UCSD-AML1 (cell line): Measurements from ENCODE around the gene TRIM17.
"Not testable (repeated sequence)": the region's sequence is repeated elsewhere in the genome, so short reads cannot be mapped to it uniquely, and the experiment has no call there.

Experiments
- DNase-seq: peaks from one replicate; lab custom pipeline; 2025; ENCODE audit not compliant: unreplicated experiment; lab: John Stamatoyannopoulos, UW

The TRIM17 gene

DNA sequence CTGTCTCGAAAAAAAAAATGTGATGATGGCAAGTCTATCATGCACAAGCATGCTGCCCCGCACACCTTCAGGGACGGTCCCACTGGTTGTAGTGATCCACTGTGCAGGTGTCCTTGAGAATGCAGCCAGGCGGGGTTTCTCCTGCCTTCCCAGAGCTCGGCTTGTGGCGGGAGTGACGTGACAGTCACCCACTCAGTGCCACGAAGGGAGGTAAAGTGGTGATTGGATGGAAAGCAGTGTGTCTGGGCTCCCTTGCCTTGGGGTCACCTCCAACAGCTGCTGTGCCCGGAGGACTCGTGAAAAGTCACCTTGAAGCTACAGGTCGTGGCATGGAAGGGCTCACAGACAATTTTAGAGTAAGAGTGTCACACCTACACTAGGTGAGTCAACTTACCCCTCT is 33.5 kb upstream of the TRIM17 start:
- no peak for DNase-seq

DNA sequence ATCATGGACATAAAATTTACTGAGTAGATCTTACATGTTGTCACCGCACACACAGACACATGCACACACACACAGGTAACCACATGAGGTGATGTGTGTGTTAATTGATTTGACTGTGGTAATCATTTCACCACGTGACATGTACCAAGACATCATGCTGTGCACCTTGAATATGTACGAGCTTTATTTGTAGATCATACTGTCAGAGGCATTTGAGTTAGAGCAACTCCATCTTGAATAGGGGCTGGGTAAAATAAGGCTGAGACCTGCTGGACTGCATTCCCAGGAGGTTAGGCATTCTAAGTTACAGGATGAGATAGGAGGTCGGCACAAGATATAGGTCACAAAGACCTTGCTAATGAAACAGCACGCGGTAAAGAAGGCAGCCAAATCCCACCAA is 31.7 kb upstream of the TRIM17 start:
- DNase-seq, result no peak

DNA sequence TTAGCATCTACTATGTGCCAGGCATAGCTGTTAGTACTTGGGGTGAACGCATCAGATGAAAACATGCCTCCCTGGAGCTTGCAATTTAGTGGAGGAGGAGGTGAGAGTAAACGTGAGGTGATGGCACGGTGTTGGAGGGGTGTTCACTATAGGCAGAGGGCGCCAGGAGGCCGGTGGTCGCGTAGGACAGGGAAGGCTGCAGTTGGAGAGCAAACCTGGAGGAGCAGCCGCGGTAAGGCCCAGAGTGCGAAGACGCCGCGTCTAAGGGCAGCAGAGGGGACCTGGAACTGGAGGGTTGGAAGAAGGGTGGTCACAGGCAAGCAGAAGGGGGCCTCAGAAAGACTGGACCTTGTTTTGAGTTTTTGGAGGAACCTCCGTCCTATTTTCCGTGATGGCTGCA is 30.2 kb upstream of the TRIM17 start:
- DNase-seq, result no peak

DNA sequence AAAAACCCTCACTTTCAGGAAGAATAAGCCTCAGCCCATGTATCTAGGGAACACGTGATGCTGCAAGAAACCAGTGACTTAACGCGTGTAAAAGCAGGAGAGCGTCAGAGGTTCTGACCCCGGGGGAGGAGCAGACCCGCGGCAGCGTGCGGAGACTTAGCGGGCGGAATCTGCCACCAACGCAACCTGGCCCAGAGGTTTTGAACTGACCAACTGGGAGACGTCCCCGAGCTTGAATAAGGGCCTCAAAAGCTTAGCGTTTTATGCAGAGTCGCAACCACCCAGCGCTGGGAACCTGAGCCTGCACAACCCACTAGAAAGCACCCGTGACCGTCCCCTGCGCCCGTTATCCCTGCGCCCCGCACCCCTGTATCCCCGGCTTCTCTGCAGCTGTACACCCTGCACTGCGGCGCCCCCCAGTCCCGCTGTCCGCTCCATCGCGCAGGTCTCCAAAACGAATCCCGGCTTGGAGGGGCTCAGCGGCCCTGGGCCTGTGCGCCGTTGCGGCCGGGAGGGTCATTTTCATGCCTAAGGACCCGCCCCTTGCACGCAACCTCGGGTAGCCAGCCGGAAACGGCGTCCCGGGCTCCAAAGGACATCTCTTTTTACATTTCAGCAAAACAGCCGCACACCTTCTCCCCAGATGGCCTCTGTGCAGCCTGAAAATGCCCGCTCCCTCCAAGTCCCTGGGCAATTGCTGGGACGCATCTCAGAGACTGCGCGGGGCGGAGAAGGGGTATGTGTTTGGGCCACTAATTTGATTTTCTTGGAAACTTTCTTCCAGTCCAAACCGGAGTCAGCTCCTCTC is 29.4 kb upstream of the TRIM17 start:
- DNase-seq, result no peak

DNA sequence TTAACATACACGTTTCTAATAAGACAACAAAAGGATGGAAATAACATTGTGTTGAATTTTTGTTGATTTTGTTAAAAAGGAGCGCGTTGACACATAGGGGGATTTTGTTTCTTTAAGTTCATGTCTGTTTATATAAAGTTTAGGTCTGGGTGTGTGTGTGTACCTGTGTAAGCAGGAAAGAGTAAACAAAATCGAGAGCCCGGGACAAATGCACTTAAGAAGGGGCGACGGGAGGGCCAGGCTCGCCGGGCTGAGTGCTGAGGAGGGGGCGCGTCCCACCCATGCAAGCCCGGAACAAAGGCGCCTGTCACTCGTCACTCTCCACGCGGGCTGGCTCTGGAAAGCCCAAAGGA is 28.8 kb upstream of the TRIM17 start:
- no peak for DNase-seq

DNA sequence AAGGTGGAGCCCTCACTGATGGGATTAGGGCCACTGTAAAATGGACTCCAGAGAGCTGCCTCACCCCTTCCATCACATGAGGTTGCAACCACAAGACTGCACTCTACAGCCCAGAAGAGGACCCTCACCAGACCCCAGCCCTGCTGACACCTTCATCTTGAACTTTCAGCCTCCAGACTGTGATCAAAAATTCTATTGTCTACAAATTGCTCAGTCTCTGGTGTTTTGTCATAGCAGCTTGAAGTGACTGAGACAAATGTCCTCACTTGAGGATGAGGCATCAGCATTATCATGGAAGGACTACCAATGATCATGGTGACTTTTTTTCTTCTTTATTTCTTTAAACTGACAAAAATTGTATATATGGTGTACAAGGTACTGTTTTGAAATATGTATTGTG is 26.7 kb upstream of the TRIM17 start:
- DNase-seq, result no peak

DNA sequence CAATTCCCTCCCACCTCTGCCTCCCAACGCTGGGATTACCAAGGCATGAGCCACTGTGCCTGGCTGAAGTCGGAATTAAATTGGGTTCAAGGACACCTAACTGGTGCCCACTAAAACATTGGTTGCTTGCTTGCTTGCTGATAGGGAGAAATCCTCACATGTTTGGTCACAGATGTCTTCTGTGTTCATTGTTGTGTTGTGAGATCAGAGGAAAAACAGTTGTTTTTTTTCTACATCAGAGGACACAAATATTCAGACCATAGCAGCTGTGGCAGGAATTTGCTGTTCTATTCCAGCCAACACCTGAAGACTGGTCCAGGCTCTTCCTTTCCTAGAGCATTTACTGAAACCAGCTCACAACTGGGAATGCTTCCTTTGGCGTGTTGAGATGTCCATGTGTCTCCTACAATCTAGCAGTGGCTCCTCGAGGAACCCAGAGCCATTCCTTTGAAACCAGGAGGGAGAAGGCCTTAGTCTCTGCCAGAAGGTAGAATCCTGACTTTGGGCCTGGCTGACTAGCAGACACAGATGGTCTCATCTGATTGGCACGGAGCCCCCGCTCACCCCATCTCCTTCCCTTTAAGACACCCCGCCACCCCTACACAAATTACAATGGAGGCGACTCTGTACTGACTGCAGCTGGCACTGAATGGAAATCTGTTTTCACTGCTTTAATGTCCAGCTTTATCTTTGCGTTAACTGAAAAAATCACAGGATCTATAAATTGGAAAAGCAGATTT is 24.3 kb upstream of the TRIM17 start:
- DNase-seq, result no peak

DNA sequence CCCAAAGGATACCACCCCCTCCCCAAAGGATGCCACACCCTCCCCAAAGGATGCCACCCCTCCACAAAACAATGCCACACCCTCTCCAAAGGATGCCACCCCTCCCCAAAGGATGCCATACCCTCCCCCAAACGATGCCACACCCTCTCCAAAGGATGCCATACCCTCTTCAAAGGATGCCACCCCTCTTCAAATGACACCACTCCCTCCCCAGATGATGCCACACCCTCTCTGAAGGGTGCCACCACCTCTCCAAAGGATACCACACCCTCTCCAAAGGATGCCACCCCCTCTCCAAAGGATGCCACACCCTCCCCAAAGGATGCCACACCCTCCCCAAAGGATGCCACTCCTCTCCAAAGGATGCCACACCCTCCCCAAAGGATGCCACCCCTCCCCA is 21.6 kb upstream of the TRIM17 start:
- DNase-seq, result no peak

DNA sequence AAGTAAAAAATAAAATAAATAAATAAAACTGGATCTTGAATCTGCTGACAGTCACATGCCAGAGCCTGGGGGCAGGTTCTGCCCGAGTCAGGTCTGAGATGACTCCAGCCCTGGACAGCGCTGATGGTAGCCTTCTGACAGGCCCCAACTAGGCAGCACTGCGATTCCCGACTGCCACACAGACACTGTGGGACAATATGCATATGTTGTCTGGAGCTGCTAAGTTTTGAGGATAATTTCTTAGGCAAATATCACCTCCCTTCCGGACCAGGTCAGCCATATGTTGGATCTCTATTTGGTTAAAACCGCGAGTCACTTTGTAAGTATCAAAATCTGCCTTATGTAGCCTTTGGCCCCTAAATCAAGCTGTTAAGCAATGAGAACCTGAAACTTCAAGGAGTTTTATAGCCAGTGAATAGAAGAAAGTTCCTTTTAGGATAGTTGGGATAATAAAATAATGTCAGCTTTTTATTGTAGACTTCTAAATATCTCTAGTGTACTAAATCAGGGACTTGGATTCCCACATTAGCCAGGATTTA is 20.8 kb upstream of the TRIM17 start:
- DNase-seq, result no peak

DNA sequence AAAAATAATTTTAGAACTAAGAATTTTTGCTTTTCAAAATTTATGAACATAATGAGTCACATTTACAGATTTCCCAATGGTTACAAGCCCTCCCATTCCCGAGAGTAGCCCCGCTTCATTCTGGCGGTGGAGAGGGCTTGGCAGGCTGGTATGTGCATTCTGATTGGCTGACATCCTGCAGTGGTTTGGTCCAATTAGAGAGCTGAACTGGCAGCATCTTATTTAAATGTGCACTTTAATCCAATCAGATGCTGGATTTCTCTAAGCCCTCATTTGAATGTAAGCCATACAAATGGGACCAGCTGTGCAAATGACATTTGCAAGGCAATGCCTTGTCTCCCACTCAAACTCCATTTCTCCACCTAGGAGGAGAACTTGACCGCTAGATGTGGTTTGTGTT is 18.0 kb upstream of the TRIM17 start:
- no peak for DNase-seq

DNA sequence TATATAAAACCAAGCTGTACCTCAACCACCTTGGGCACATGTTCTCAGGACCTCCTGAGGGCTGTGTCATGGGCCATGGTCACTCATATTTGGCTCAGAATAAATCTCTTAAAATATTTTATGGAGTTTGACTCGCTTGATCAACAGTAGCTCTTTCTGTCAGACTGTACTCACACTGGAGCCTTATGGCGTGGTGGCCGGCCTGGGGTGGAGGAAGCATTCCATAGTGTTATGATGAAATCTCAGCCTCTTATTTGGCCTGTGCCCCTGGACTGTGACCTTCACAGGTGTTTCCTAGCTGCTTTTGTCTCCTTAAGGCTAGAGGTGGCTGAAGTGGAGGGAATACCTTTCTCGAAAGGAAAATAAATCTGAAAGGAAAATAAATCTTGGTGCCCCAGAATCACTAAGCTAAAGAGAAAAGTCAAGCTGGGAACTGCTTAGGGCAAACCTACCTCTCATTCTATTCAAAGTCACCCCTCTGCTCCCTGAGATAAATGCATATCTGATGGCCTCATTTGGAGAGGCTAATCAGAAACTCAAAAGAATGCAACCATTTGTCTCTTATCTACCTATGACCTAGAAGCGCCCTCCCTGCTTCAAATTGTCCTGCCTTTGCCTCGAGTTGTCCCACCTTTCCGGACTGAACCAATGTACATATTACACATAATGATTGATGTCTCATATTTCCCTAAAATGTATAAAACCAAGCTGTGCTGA is 16.8 kb upstream of the TRIM17 start:
- DNase-seq, result not testable (repeated sequence)

DNA sequence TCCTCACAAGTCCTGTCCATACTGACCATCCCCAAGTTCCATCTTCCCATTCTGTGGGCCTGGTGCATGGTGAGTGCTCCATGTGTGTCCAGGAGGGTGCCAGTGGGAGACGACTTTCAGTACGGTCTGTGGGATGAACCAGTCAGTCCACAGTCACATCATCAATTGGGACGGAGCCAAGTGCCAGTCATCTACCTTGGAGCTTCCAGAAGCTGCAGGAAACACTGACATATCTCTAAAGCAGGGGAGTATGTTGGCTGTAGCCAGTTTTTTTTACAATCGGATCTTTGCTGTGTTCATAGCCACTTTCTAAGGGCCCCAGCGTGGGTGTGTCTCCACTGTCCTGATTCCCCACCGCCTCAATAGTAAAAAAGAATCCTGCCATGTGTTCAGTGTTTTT is 13.6 kb upstream of the TRIM17 start:
- DNase-seq, result no peak

DNA sequence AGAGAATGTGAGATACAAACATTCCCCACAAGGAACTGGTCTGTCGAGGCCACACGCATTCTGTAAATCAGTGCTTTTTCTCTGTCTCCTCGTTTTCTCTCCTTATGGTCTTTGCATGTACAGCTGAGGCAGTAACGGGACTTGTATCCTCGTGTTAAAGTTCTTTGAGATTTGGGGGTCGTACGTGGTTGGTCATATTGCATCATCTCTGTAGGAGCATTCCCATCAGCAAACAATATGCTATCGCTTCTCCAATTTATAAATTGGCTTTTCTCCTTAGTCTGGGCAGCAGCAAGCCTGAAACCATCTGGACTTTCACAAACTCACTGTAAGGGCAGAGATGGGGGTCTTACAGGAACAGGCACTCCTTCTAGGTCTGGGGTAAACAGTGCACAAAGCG is 13.0 kb upstream of the TRIM17 start:
- DNase-seq, result no peak

DNA sequence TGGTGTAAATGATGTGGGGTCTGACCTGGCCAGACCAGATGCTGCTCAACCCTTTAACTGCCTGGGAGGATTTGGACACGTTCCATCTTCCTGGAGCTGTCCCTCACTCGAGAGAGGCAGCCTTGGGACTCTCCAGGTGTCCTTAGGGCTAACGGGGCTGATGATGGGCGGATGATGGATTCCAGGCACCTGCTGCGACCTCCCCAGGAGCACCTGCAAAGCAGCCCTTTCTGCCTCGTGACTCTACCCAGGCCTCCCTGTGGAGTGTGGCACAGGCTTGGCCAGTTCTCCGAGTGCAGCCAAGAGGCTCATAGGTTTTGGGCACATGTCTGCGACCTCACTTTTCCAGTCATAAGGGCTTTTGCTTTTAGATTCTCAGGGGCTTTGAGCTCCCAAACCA is 12.3 kb upstream of the TRIM17 start:
- no peak for DNase-seq

DNA sequence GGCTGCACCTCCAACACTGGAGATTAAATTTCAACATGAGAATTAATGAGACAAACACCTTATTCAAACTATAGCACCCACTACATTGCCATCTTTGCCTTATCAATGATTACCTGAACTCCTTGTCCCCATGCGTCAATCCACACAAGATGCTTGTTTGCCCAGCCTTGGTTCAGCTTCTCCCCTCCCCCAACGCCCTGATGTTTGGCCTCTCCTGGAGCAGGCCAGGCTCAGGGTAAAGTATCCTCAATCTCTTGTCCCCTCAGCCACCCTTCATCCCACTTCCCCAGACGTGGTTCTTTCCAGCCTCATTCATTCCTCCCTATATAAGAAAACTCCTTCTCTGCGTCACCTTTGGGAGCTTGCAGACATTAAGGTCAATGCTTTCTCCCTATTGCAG is 11.8 kb upstream of the TRIM17 start:
- DNase-seq, result no peak

DNA sequence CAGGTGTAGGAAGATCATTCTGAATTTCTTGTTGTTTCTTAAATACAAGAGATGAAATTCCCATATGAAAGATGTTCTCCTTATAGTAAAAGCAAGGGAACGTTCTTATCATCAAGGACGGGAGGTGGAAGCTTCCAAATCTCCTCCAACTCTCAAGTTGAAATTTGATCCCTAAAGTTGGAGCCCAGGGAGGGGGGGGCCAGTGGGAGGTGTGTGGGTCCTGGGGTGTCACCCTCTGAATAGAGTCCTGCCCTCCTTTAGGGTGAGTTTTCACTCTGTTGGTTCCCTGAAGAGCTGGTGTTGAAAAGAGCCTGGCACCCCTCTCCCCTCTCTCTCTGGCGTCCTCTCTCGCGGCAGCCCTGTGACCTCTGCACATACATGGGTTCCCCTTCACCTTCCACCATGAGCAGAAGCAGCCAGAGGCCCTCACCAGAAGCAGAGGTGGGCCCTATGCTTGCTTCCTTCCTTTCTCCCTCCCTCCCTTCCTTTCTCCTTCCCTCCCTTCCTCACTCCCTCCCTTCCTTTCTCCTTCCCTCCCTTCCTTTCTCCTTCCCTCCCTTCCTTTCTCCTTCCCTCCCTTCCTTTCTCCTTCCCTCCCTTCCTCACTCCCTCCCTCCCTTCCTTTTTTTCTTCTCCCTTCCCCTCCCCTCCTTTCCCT is 10.0 kb upstream of the TRIM17 start:
- DNase-seq, result no peak

DNA sequence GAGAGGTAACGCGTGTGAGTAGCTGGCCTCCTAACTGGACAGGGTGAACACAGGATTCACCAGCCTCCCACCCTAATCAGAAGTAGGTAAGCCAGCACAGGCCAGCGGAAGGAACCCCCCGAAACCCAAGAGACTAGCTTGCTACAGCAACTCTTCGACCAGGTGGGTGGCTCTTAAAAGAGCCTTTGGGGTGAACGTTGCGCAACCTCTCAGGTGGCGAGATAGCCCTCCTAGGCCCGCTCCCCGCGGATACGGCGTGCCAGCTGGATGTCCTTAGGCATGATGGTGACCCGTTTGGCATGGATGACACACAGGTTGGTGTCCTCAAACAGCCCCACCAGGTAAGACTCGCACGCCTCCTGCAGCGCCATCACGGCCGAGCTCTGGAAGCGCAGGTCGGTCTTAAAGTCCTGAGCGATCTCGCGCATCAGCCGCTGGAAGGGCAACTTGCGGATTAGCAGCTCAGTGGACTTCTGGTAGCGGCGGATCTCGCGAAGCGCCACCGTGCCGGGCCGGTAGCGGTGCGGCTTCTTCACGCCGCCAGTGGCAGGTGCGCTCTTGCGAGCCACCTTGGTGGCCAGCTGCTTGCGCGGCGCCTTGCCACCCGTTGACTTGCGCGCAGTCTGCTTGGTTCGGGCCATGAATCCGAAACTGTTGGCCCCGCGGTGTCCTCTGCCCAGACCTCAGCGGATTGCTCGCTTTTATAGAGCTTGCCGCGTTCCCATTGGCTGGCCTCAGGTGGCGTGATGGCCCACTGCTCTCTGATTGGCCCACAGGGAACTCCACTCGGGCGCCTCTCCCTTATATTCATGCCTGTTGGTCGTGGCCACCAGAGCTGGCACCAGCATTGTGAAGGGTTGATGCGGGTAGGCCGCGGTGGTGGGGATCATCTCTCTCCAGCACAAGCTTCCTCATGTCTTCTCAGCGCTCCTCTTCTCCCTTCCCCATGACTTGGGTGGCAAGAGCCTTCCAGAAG is 8.3 kb upstream of the TRIM17 start:
- DNase-seq, result no peak

DNA sequence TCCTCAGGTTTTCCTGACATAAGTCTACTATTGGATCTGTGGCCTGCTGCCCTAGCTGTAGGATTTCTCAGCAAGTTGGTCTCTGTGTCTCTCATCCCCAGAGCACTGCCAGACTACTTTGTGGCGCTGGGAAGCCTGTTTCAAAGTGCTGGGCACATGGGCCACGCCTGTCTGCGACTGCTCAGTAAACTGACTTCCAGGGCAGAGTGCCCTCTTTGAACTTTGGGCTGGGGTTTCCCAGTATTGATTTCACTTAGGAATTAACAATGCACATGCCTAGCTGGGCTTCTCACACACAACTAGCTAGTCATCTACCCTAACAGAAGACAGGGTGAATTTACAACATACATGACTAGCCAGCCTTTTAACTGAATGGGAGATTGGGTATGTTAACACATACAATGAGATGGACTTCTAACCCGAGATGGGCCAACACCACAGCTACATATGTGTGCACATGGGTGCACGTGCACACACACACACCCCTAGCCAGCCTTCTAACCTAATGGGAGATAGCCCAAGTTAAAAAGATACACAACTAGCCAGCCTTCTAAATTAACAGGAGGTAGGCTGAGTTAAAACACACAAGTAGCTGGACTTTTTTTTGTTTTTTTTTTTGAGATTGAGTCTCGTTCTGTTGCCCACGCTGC is 6.9 kb upstream of the TRIM17 start:
- no peak for DNase-seq

DNA sequence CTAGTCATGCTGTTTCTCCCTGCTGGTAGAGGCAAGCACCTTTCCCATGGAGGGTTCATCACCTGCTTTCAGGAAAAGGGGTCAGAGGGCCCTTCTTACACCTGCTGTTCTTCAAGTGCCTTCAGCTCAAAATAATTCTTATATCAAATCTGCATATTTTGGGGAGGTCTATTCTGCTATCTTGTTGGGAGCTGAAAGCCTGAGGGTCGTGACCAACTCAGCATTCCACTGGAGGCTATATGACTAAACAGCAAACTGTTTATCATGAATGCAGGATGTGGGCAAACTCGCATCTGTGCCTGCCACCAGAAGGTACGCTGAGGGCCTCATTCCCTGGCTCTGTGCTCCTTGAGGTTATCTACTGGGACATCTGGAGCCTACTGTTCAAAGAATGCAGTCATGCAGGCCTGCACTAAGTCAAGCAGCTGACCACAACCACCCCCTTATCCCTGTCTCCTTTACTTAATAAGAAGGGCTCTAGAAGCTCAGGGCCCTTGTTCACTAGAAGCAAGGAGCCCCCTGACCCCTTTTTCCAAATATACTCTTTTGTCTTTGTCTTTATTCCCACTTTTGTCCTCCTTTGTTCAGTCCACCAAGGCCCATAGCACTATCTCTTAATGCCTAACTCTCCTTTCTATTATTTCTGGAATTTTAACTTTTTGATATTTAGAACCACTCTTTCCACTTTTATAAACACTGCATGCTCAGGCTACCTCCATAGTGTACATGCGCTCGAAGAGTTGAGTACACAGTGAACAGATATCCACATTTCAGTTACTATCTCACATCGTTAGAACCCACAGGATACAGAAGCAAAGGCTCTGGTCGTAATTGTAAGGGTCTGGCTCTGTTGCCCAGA is 4.5 kb upstream of the TRIM17 start:
- no peak for DNase-seq
